GM19023 (cell line): ENCODE data around the gene CELA1.
A peak's percentile ranks its signal among the peaks of the same experiment; 100 is the strongest.

Experiments used
- ATAC-seq: cut with Tn5 transposase; IDR thresholded peaks from one replicate; pipeline ENCODE4 v1.9.1; 2021; ENCODE audit warnings: mild to moderate bottlenecking, moderate library complexity; ENCODE audit not compliant: unreplicated experiment

CELA1 gene

GRCh38 chr12:51346581-51346980, at the start of gene CELA1:
CELA1 (minus strand) TSS chr12:51346679; CDS start chr12:51346638, 41 bp downstream.
- no peak for ATAC-seq

GRCh38 chr12:51395283-51396230, 49.1 kb upstream of the CELA1 start:
- peak; percentile 27 for ATAC-seq

GRCh38 chr12:51393676-51394545, 47.4 kb upstream of the CELA1 start:
- ATAC-seq: no peak

- peak; percentile 33 for ATAC-seq
Observed at GRCh38 chr12:51392556-51393237, 46.2 kb upstream of the CELA1 start.

GRCh38 chr12:51391283-51392123, 45.0 kb upstream of the CELA1 start, which contains the start of gene GALNT6:
GALNT6 (minus strand) TSS chr12:51391406; CDS start chr12:51379781, 11,625 bp downstream.
- ATAC-seq: peak; percentile 57

- peak; percentile 19 for ATAC-seq
Observed at GRCh38 chr12:51390891-51391282, 44.4 kb upstream of the CELA1 start.

GRCh38 chr12:51390457-51390856, 44.0 kb upstream of the CELA1 start:
- no peak for ATAC-seq

GRCh38 chr12:51389302-51389999, 43.0 kb upstream of the CELA1 start:
- no peak for ATAC-seq

GRCh38 chr12:51388846-51389245, 42.4 kb upstream of the CELA1 start:
- ATAC-seq: no peak

- no peak for ATAC-seq
Observed at GRCh38 chr12:51388069-51388799, 41.8 kb upstream of the CELA1 start.

GRCh38 chr12:51386351-51386750, 39.9 kb upstream of the CELA1 start:
- no peak for ATAC-seq

GRCh38 chr12:51383269-51383905, 36.9 kb upstream of the CELA1 start:
- ATAC-seq: no peak

GRCh38 chr12:51382173-51382572, 35.7 kb upstream of the CELA1 start:
- ATAC-seq: no peak

GRCh38 chr12:51381226-51382079, 35.0 kb upstream of the CELA1 start:
- no peak for ATAC-seq

- ATAC-seq: no peak
Observed at GRCh38 chr12:51379571-51379970, 33.1 kb upstream of the CELA1 start.

- ATAC-seq: no peak
Observed at GRCh38 chr12:51378749-51379148, 32.3 kb upstream of the CELA1 start.
